ENCODE data around the gene REEP1.
"Not testable (repeated sequence)": the region's sequence is repeated elsewhere in the genome, so short reads cannot be mapped to it uniquely, and the experiment has no call there.

REEP1 gene

DNA sequence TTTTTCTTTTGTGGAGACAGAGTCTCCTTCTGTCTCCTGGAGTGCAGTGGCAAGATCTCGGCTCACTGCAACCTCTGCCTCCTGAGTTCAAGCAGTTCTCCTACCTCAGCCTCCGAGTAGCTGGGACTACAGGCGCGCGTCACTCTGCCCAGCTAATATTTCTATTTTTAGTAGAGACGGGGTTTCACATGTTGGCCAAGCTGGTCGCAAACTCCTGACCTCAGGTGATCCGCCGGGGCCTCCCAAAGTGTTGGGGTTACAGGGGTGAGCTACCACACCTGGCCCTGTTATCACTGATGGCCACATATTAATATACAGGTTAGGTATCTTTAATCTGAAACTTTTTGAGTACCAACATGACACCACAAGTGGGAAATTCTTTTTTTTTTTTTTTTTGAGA, 134.7 kb downstream of the REEP1 start:
- no peak overlapping the region for H2AFZ ChIP-seq (ENCODE audit: low read depth, low read length, severe bottlenecking)
- H3K79me2 ChIP-seq (ENCODE audit: insufficient read depth, low read length): peaks cover 61% of the 10 kb centered on the region
- H3K36me3 ChIP-seq (ENCODE audit: low read length): no peaks in the 10 kb centered on the region; the same call in 1 of the 2 replicates
- H3K27ac ChIP-seq (ENCODE audit: low read depth, low read length): no peak overlapping the region
- no peak for TF ChIP-seq EZH2phosphoT487 (conservative IDR thresholded peaks at IDR 0.05; ENCODE audit: low read length)
- TF ChIP-seq, protein P1, sequence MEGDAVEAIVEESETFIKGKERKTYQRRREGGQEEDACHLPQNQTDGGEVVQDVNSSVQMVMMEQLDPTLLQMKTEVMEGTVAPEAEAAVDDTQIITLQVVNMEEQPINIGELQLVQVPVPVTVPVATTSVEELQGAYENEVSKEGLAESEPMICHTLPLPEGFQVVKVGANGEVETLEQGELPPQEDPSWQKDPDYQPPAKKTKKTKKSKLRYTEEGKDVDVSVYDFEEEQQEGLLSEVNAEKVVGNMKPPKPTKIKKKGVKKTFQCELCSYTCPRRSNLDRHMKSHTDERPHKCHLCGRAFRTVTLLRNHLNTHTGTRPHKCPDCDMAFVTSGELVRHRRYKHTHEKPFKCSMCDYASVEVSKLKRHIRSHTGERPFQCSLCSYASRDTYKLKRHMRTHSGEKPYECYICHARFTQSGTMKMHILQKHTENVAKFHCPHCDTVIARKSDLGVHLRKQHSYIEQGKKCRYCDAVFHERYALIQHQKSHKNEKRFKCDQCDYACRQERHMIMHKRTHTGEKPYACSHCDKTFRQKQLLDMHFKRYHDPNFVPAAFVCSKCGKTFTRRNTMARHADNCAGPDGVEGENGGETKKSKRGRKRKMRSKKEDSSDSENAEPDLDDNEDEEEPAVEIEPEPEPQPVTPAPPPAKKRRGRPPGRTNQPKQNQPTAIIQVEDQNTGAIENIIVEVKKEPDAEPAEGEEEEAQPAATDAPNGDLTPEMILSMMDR (IDR thresholded peaks at IDR 0.05; ENCODE audit: insufficient read depth, low read length, poor library complexity, severe bottlenecking): no peak
- no peak overlapping the region for H3K4me3 ChIP-seq (ENCODE audit: insufficient read depth, low read length, poor library complexity, severe bottlenecking)
- no peaks in the 10 kb centered on the region for H3K9me2 ChIP-seq (replicated peaks; ENCODE audit: insufficient read depth, low read length)
- H3K4me2 ChIP-seq (ENCODE audit: low read depth, low read length, poor library complexity, severe bottlenecking): no peak overlapping the region
- no peaks in the 10 kb centered on the region for H4K20me1 ChIP-seq (ENCODE audit: low read depth, low read length)
- no peak overlapping the region for H3K9ac ChIP-seq (ENCODE audit: low read length)
- no peaks in the 10 kb centered on the region for H3K27me3 ChIP-seq (ENCODE audit: low read length)
- H3K9me3 ChIP-seq (ENCODE audit: insufficient read depth, low read length): no peaks in the 10 kb centered on the region
- H3F3A ChIP-seq (ENCODE audit: insufficient read depth): peaks cover 9% of the 10 kb centered on the region; the same call in 1 of the 2 replicates

DNA sequence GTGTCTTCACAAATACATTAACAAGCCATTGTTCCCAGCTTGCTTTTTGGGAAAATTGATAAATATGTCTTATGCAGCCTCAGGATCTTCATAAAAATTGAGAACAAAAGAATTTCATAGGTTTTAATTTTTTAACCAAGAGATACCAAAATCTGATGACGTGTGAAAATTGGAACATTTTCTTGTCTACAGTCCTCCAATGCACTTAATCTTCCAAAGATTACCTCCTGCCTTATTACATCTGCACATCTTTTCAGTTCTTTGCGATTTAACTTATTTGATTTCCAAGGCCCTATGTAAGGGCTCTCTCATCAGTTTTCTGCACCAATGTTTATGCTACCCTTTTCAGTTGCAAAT, 135.1 kb downstream of the REEP1 start:
- Histone ChIP-seq H3K4me2 (ENCODE audit: low read depth, low read length, poor library complexity, severe bottlenecking) (peak overlapping the region; percentile 89), H3K9me2 (replicated peaks; ENCODE audit: insufficient read depth, low read length) (no peaks in the 10 kb centered on the region)
- TF ChIP-seq, protein P1 (IDR thresholded peaks at IDR 0.05; ENCODE audit: insufficient read depth, low read length, poor library complexity, severe bottlenecking): no peak
- TF ChIP-seq EZH2phosphoT487 (conservative IDR thresholded peaks at IDR 0.05; ENCODE audit: low read length): no peak

DNA sequence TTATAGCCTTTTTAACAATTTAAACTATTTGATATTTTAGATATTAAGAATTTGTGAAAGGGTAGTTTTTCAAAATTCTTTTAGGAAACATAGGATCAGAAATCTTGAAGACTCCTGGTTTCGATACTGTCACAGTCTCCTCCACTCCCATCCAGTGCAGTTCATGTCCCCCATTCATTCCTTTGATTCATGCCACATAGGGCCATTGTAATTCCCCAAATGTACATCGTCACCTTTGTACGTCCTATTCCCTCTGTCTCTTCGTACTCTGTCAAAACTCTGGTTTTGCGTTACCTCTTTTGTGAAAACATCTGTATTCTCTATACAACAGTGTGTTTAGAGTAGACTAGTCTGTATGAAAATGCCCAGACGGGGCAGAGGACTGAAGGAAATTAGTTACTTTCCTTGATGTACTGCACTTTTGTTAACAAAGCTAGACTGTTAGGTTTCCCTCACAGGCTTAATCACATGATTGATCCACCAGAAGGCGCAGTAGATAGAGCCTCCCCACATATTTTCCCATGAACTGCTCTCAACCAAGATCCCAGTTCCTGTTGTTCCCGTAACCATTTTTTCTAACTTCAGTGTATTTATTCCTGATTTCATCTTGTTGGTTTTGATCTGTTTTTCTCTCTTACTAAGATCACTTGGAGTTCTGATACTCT, 135.6 kb downstream of the REEP1 start:
- Histone ChIP-seq H2AFZ (ENCODE audit: low read depth, low read length, severe bottlenecking) (no peak overlapping the region), H3K27ac (ENCODE audit: low read depth, low read length) (no peak overlapping the region), H3K27me3 (ENCODE audit: low read length) (no peaks in the 10 kb centered on the region), H3K79me2 (ENCODE audit: insufficient read depth, low read length) (peaks cover 61% of the 10 kb centered on the region), H3K9me2 (replicated peaks; ENCODE audit: insufficient read depth, low read length) (no peaks in the 10 kb centered on the region), H3K36me3 (ENCODE audit: low read length) (no peaks in the 10 kb centered on the region; the same call in 1 of the 2 replicates), H3K4me3 (ENCODE audit: insufficient read depth, low read length, poor library complexity, severe bottlenecking) (no peak overlapping the region), H3K9ac (ENCODE audit: low read length) (no peak overlapping the region), H3K4me2 (ENCODE audit: low read depth, low read length, poor library complexity, severe bottlenecking) (peak overlapping the region; percentile 89), H4K20me1 (ENCODE audit: low read depth, low read length) (no peaks in the 10 kb centered on the region), H3K9me3 (ENCODE audit: insufficient read depth, low read length) (no peaks in the 10 kb centered on the region), H3F3A (ENCODE audit: insufficient read depth) (peaks cover 13% of the 10 kb centered on the region)
- TF ChIP-seq EZH2phosphoT487 (conservative IDR thresholded peaks at IDR 0.05; ENCODE audit: low read length): no peak
- TF ChIP-seq, protein P1 (IDR thresholded peaks at IDR 0.05; ENCODE audit: insufficient read depth, low read length, poor library complexity, severe bottlenecking): no peak

More for the DNA sequence above, 135.1 kb downstream of the REEP1 start:
- no peak overlapping the region for H2AFZ ChIP-seq (ENCODE audit: low read depth, low read length, severe bottlenecking)
- no peak overlapping the region for H3K9ac ChIP-seq (ENCODE audit: low read length)
- H3K9me3 ChIP-seq (ENCODE audit: insufficient read depth, low read length): no peaks in the 10 kb centered on the region
- H4K20me1 ChIP-seq (ENCODE audit: low read depth, low read length): no peaks in the 10 kb centered on the region
- peaks cover 61% of the 10 kb centered on the region for H3K79me2 ChIP-seq (ENCODE audit: insufficient read depth, low read length)
- H3K27me3 ChIP-seq (ENCODE audit: low read length): no peaks in the 10 kb centered on the region
- no peak overlapping the region for H3K4me3 ChIP-seq (ENCODE audit: insufficient read depth, low read length, poor library complexity, severe bottlenecking)
- H3K36me3 ChIP-seq (ENCODE audit: low read length): no peaks in the 10 kb centered on the region; the same call in 1 of the 2 replicates
- H3F3A ChIP-seq (ENCODE audit: insufficient read depth): peaks cover 9% of the 10 kb centered on the region; the same call in 1 of the 2 replicates
- no peak overlapping the region for H3K27ac ChIP-seq (ENCODE audit: low read depth, low read length)

DNA sequence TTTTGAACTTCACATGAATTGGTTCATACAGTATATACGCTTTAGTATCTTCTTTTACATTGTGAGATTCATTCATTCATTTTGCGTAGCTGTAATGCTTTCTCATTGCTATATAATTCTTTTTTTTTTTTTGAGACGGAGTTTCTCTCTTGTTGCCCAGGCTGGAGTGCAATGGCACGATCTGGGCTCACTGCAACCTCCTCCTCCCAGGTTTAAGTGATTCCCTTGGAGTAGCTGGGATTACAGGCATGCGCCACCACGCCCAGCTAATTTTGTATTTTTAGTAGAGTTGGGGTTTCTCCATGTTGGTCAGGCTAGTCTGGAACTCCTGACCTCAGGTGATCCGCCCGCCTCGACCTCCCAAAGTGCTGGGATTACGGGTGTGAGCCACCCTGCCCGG, 136.9 kb downstream of the REEP1 start:
- not testable (repeated sequence) for H3K9me2 ChIP-seq (replicated peaks; ENCODE audit: insufficient read depth, low read length); H4K20me1 ChIP-seq (ENCODE audit: low read depth, low read length); H2AFZ ChIP-seq (ENCODE audit: low read depth, low read length, severe bottlenecking); H3K36me3 ChIP-seq (ENCODE audit: low read length); H3K27me3 ChIP-seq (ENCODE audit: low read length); H3K9me3 ChIP-seq (ENCODE audit: insufficient read depth, low read length)
- peak overlapping the region; percentile 92 for H3K9ac ChIP-seq (ENCODE audit: low read length)
- H3K4me2 ChIP-seq (ENCODE audit: low read depth, low read length, poor library complexity, severe bottlenecking): peak overlapping the region; percentile 89
- peak overlapping the region; percentile 67; the same call in 1 of the 2 replicates for H3K27ac ChIP-seq (ENCODE audit: low read depth, low read length)
- H3K4me3 ChIP-seq (ENCODE audit: insufficient read depth, low read length, poor library complexity, severe bottlenecking): peak overlapping the region; percentile 69
- peaks cover 17% of the 10 kb centered on the region for H3F3A ChIP-seq (ENCODE audit: insufficient read depth)
- peaks cover 64% of the 10 kb centered on the region for H3K79me2 ChIP-seq (ENCODE audit: insufficient read depth, low read length)
